K562 (cell line): ENCODE data around the gene CCDC77. TPM values are rescaled to one million over a fixed set of nuclear protein-coding genes. Genes with fewer than 3 reads are reported as not detected.
A peak's percentile ranks its signal among the peaks of the same experiment; 100 is the strongest.

ENCODE experiments used
- ARNT ChIP-seq, 2 experiments: fragments of 450-650 bp; IDR thresholded peaks; 2 replicates each; pipeline ENCODE4 v1.6.1; 2016; ENCODE audit warnings: mild to moderate bottlenecking in 1 of 2
- BMI1 ChIP-seq: fragments of 150-350 bp; IDR thresholded peaks from 2 replicates; pipeline ENCODE4 v1.6.1; 2014; ENCODE audit warnings: low read length
- CHCHD3 ChIP-seq: fragments of 250-450 bp; sonication (Bioruptor Pico); IDR thresholded peaks from 2 replicates; pipeline ENCODE4 v2.1.2; 2022; ENCODE audit warnings: mild to moderate bottlenecking
- DIDO1 ChIP-seq: fragments of 450-650 bp; IDR thresholded peaks from 2 replicates; pipeline ENCODE4 v1.6.1; 2016; ENCODE audit warnings: low read depth, missing biosample characterization, missing genetic modification characterization
- EP300 ChIP-seq: IDR thresholded peaks from 2 replicates; pipeline ENCODE4 v1.6.1; 2012; ENCODE audit warnings: low read length, improper control_type of control experiment
- FOXK2 ChIP-seq, 2 experiments: fragments of 450-650 bp; IDR thresholded peaks in 1 of 2; conservative IDR thresholded peaks in 1 of 2; 2 replicates each; pipeline ENCODE4 v1.6.1; 2016; ENCODE audit warnings: low read depth in 2 of 2, mild to moderate bottlenecking in 1 of 2
- GATAD2A ChIP-seq: fragments of 450-650 bp; IDR thresholded peaks from 2 replicates; pipeline ENCODE4 v1.6.1; 2017
- HNRNPLL ChIP-seq: fragments of 200-400 bp; formaldehyde crosslinking; IDR thresholded peaks from 2 replicates; pipeline ENCODE4 v1.6.1; 2017; ENCODE audit warnings: low read length, low read depth, mild to moderate bottlenecking; ENCODE audit not compliant: poor library complexity, severe bottlenecking
- KLF6 ChIP-seq: fragments of 250-450 bp; sonication (Bioruptor Pico); IDR thresholded peaks from 2 replicates; pipeline ENCODE4 v1.4.0; 2020; ENCODE audit warnings: mild to moderate bottlenecking, moderate library complexity, borderline replicate concordance
- MTA1 ChIP-seq: fragments of 450-650 bp; IDR thresholded peaks from 2 replicates; pipeline ENCODE4 v1.6.1; 2017; ENCODE audit warnings: borderline replicate concordance
- PHF21A ChIP-seq: fragments of 450-650 bp; IDR thresholded peaks from 2 replicates; pipeline ENCODE4 v1.6.1; 2017; ENCODE audit warnings: low read depth, borderline replicate concordance
- PTRF ChIP-seq: fragments of 450-650 bp; IDR thresholded peaks from 2 replicates; pipeline ENCODE4 v1.6.1; 2016; ENCODE audit warnings: mild to moderate bottlenecking, missing genetic modification characterization, missing compliant biosample characterization
- TAF7 ChIP-seq: fragments of 450-650 bp; IDR thresholded peaks from 2 replicates; pipeline ENCODE4 v1.6.1; 2016; ENCODE audit warnings: missing genetic modification characterization, missing compliant biosample characterization
- ZFP1 ChIP-seq: fragments of 450-650 bp; formaldehyde crosslinking; IDR thresholded peaks from 2 replicates; pipeline ENCODE4 v1.4.0; 2020; ENCODE audit warnings: mild to moderate bottlenecking, mixed read lengths
- ZNF121 ChIP-seq: sonication (generic); formaldehyde crosslinking; conservative IDR thresholded peaks from 2 replicates; pipeline ENCODE4 v1.8.0; 2022; ENCODE audit warnings: missing genetic modification reagents
- ZNF217 ChIP-seq: sonication (generic); formaldehyde crosslinking; IDR thresholded peaks from 2 replicates; pipeline ENCODE4 v1.8.0; 2022; ENCODE audit warnings: mild to moderate bottlenecking, missing genetic modification reagents
- ZNF75A ChIP-seq: fragments of 450-650 bp; formaldehyde crosslinking; IDR thresholded peaks from 2 replicates; pipeline ENCODE4 v1.4.0; 2020; ENCODE audit warnings: mild to moderate bottlenecking
- polyA plus RNA-seq, 8 experiments: library from polyadenylated mRNA; depleted of rRNA in 4 of 8; stranded (reverse) in 5 of 8; unstranded in 3 of 8; fragments of >200 nt; fragmentation: Nextera tagmentation in 2 of 8; fragmentation: Illumina TruSeq in 1 of 8; extraction: Ambion mirVana in 2 of 8; extraction: Trizol in 1 of 8; gene quantifications; 2 replicates each; pipeline versions ENCODE4 v1.2.1 to v1.2.3, GENCODE V29; 2011 to 2014; ENCODE audit warnings: inconsistent platforms in 1 of 8, missing spikeins in 1 of 8
- total RNA-seq, 7 experiments: library from RNA; depleted of rRNA in 6 of 7; stranded (reverse); fragments of >200 nt in 6 of 7; fragmentation: Illumina TruSeq in 2 of 7; extraction: Trizol in 2 of 7; gene quantifications; 2 replicates each; pipeline versions ENCODE4 v1.2.1 to v1.2.3, GENCODE V29; 2011 to 2021; ENCODE audit warnings: low replicate concordance in 1 of 7
- TF ChIP-seq, protein P1 (sequence below): fragments of 150-350 bp; IDR thresholded peaks from 2 replicates; pipeline ENCODE4 v1.6.1; 2014; ENCODE audit warnings: low read depth, mild to moderate bottlenecking, low read length, borderline replicate concordance
- TF ChIP-seq, protein P2 (sequence below): sonication (generic); formaldehyde crosslinking; IDR thresholded peaks from 2 replicates; pipeline ENCODE4 v1.8.0; 2022; ENCODE audit warnings: missing genetic modification reagents, mild to moderate bottlenecking, moderate library complexity, borderline replicate concordance
- TF ChIP-seq, protein P3 (sequence below), 2 experiments: fragments of 250-450 bp in 1 of 2; fragments of 450-650 bp in 1 of 2; sonication (Bioruptor Pico) in 1 of 2; IDR thresholded peaks; 2 replicates each; pipeline versions ENCODE4 v1.6.1 to v1.8.0; 2016 to 2021; ENCODE audit warnings: mild to moderate bottlenecking in 2 of 2, moderate library complexity in 2 of 2, missing compliant biosample characterization in 1 of 2, missing genetic modification characterization in 1 of 2
- TF ChIP-seq, protein P4 (sequence below): sonication (generic); formaldehyde crosslinking; IDR thresholded peaks from 2 replicates; pipeline ENCODE4 v1.8.0; 2022; ENCODE audit warnings: mild to moderate bottlenecking, missing genetic modification reagents, borderline replicate concordance

CCDC77 gene
- total and polyA plus RNA-seq, 9 of the 15 experiments (the other 6 are each of a cell fraction or from before 2014, with no cell fraction given): 10.5 to 26.5 (median 17.8) TPM

DNA sequence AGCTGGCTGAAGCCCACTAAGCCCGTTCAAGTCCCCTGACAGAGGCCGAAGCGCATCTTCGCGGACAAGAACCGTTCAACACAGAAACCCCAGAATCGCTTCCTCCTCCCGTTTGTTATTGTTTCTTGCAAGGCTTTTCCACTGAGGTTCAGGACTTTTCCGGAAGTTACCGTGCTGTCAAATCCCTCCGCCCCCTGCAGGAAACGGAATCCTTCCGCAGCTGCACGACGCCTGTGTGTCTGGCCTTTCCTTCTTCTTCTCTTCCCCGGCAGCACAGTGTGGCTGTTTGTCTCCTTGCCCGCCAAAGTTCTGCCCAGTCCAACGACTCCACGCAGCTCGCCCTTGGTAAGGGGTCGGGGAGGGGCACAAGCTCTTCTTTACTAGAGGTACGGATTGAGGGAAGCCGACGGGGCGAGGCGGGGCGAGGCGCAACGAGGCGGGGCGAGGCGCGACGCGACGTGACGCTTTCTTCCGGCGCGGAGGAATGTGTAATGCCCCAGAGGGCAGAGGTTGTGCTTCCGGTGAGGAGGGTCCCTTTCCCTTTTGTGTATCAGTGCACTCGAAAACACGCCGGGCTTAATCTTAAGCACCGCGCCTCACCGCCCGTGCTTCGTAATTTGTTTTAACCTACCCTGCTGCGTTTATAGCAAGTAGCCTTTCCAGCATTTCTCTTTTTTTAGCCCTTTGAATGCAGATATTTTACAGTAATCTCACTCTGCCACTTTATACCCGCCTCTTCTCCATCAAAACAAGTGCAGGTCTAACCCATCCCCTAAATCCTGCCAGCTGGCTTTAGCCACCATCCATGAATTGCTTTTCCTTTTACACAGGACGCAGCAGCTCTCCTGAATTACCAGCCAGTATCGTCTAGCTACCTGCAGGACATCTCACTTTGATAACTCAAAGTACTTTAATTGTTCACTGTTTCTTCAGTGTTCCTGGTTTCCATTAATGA is 12.0 kb upstream of the CCDC77 start, which contains the start of gene KDM5A (continued):
- TF ChIP-seq, protein P1, sequence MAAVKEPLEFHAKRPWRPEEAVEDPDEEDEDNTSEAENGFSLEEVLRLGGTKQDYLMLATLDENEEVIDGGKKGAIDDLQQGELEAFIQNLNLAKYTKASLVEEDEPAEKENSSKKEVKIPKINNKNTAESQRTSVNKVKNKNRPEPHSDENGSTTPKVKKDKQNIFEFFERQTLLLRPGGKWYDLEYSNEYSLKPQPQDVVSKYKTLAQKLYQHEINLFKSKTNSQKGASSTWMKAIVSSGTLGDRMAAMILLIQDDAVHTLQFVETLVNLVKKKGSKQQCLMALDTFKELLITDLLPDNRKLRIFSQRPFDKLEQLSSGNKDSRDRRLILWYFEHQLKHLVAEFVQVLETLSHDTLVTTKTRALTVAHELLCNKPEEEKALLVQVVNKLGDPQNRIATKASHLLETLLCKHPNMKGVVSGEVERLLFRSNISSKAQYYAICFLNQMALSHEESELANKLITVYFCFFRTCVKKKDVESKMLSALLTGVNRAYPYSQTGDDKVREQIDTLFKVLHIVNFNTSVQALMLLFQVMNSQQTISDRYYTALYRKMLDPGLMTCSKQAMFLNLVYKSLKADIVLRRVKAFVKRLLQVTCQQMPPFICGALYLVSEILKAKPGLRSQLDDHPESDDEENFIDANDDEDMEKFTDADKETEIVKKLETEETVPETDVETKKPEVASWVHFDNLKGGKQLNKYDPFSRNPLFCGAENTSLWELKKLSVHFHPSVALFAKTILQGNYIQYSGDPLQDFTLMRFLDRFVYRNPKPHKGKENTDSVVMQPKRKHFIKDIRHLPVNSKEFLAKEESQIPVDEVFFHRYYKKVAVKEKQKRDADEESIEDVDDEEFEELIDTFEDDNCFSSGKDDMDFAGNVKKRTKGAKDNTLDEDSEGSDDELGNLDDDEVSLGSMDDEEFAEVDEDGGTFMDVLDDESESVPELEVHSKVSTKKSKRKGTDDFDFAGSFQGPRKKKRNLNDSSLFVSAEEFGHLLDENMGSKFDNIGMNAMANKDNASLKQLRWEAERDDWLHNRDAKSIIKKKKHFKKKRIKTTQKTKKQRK: no peak
- TF ChIP-seq ZNF75A (CRISPR knock-in tag) (no peak), KLF6 (CRISPR knock-in tag) (no peak), GATAD2A (no peak), ZNF121 (CRISPR knock-in tag) (no peak), TAF7 (tag) (peak; percentile 67), EP300 (no peak), PTRF (tag) (no peak), BMI1 (no peak), DIDO1 (peak; percentile 79), ARNT (IDR thresholded peaks at IDR 0.05) (peak in 1 of 2 experiments; percentile 46; a peak in 1 of 4 replicates), PHF21A (no peak), ZFP1 (no peak), MTA1 (peak; percentile 94), HNRNPLL (no peak), CHCHD3 (no peak), ZNF217 (no peak), FOXK2 (conservative IDR thresholded peaks at IDR 0.05 in 1 of 2, IDR thresholded peaks at IDR 0.05 in 1 of 2; ENCODE audit: low read depth in 2 of 2) (peak; percentile 32 to 81; a peak in 3 of 4 replicates)
- TF ChIP-seq, protein P2, sequence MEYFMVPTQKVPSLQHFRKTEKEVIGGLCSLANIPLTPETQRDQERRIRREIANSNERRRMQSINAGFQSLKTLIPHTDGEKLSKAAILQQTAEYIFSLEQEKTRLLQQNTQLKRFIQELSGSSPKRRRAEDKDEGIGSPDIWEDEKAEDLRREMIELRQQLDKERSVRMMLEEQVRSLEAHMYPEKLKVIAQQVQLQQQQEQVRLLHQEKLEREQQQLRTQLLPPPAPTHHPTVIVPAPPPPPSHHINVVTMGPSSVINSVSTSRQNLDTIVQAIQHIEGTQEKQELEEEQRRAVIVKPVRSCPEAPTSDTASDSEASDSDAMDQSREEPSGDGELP (CRISPR knock-in tag): peak; percentile 79
- TF ChIP-seq, protein P3, sequence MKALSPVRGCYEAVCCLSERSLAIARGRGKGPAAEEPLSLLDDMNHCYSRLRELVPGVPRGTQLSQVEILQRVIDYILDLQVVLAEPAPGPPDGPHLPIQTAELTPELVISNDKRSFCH (CRISPR knock-in tag; IDR thresholded peaks at IDR 0.05): no peak
- TF ChIP-seq, protein P3 (tag; IDR thresholded peaks at IDR 0.05): no peak
- TF ChIP-seq, protein P4, sequence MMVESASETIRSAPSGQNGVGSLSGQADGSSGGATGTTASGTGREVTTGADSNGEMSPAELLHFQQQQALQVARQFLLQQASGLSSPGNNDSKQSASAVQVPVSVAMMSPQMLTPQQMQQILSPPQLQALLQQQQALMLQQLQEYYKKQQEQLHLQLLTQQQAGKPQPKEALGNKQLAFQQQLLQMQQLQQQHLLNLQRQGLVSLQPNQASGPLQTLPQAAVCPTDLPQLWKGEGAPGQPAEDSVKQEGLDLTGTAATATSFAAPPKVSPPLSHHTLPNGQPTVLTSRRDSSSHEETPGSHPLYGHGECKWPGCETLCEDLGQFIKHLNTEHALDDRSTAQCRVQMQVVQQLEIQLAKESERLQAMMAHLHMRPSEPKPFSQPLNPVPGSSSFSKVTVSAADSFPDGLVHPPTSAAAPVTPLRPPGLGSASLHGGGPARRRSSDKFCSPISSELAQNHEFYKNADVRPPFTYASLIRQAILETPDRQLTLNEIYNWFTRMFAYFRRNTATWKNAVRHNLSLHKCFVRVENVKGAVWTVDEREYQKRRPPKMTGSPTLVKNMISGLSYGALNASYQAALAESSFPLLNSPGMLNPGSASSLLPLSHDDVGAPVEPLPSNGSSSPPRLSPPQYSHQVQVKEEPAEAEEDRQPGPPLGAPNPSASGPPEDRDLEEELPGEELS (CRISPR knock-in tag): no peak
